Kidney capillary endothelial cell (primary cell): ENCODE data around the gene ERCC2.
"Not testable (repeated sequence)": the region's sequence is repeated elsewhere in the genome, so short reads cannot be mapped to it uniquely, and the experiment has no call there.

Experiments
- DNase-seq: peaks from one replicate; pipeline ENCODE4 v3.0.0-alpha.2; 2018; ENCODE audit warnings: low spot score

Gene ERCC2

GRCh38 chr19:45370410-45371204 lies at the start of gene ERCC2:
Gene ERCC2, minus strand, starts transcription at chr19:45370573. Its CDS starts 33 bp downstream, at chr19:45370540.
- DNase-seq = peak; percentile 97

GRCh38 chr19:45419895-45420294 lies 49.5 kb upstream of the ERCC2 start:
- no peak for DNase-seq

- no peak for DNase-seq
Measured at GRCh38 chr19:45419396-45419795, 49.0 kb upstream of the ERCC2 start.

- DNase-seq = no peak
Measured at GRCh38 chr19:45418802-45419201, 48.4 kb upstream of the ERCC2 start.

GRCh38 chr19:45417151-45417550 lies 46.8 kb upstream of the ERCC2 start:
- DNase-seq = no peak

GRCh38 chr19:45414468-45414867 lies 44.1 kb upstream of the ERCC2 start:
- no peak for DNase-seq

GRCh38 chr19:45413497-45413896 lies 43.1 kb upstream of the ERCC2 start:
- no peak for DNase-seq

- DNase-seq = not testable (repeated sequence)
Measured at GRCh38 chr19:45410330-45410729, 40.0 kb upstream of the ERCC2 start.

- no peak for DNase-seq
Measured at GRCh38 chr19:45409557-45409920, 39.2 kb upstream of the ERCC2 start.

GRCh38 chr19:45408830-45409556 lies 38.6 kb upstream of the ERCC2 start:
- DNase-seq = no peak

- DNase-seq = no peak
Measured at GRCh38 chr19:45408121-45408520, 37.7 kb upstream of the ERCC2 start.

GRCh38 chr19:45407585-45407984 lies 37.2 kb upstream of the ERCC2 start:
- not testable (repeated sequence) for DNase-seq

- no peak for DNase-seq
Measured at GRCh38 chr19:45407091-45407375, 36.7 kb upstream of the ERCC2 start.

GRCh38 chr19:45406226-45407090 lies 36.1 kb upstream of the ERCC2 start, which contains the start of gene POLR1G:
Gene POLR1G, plus strand, starts transcription at chr19:45406644. Its CDS starts 53 bp downstream, at chr19:45406697.
- peak; percentile 80 for DNase-seq

GRCh38 chr19:45405435-45406225 lies 35.3 kb upstream of the ERCC2 start:
- DNase-seq = peak; percentile 91

GRCh38 chr19:45404557-45405434 lies 34.4 kb upstream of the ERCC2 start, which contains the start of gene PPP1R13L:
Gene PPP1R13L, minus strand, starts transcription at chr19:45405069. Its CDS starts 6,751 bp downstream, at chr19:45398318.
- DNase-seq = peak; percentile 86

- peak; percentile 61 for DNase-seq
Measured at GRCh38 chr19:45403781-45404556, 33.6 kb upstream of the ERCC2 start.

- DNase-seq = no peak
Measured at GRCh38 chr19:45403272-45403671, 32.9 kb upstream of the ERCC2 start.

- peak; percentile 74 for DNase-seq
Measured at GRCh38 chr19:45402298-45403061, 32.1 kb upstream of the ERCC2 start.
